NCI-H187 (cell line): Measurements from ENCODE around the gene ASS1.

Experiments used
- DNase-seq, 2 experiments: peaks; one replicate each; lab custom pipeline; 2025; lab: John Stamatoyannopoulos, UW

The ASS1 gene

DNA sequence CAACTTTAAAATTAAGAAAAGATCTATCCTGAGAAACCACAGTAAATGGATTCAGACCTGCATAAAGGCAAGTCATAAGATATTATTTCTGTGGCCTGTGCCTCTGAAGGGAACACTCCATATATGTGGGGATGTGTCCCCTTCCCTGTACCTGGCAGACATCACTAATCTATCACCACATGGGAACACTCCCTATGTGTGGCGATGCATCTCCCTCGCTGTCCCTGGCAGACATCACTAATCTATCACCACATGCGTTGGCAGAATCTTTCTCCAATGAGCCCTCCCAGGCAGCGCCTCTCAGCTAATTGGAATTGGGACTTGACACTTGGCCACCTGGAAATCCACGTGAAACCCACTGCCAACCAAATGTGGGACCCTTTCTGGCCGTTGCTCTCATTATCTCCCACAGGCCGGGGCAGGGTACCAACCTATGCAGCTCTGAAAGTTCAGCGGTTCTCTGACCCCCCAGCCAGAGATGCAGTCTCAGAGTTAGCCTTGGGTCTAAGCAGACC, 25.2 kb upstream of the ASS1 start:
- DNase-seq, result no peak

DNA sequence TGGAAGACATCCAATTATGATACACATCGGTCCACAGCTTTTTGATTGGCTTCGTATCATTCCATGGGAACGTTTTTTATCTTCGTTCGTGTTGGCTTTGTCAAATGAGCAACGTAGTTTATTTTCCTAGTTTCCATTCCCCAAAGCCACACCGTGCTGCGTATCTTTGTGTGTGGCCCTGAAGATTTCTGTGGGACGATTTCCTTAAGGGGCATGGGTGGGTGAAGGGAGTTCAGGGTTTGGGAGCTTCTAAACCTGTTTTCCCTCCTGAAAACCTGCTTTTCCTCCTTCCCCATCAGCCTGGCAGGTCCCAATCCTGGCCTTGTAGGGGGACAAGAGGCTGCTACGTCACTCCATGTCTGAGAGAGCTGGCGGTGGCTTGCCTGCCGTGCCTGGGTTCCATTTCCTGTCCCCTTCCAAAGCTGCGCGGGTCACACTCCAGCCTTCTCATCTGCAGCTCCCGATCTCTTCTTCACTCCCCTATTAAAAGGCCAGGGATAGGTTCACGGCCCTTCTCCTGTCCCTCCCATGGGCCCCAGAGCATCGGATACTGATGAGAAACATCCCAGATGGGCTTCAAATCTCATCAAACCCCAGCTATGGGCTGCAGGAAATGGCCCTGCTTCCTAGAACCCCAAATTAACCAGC, 23.5 kb upstream of the ASS1 start:
- no peak for DNase-seq

DNA sequence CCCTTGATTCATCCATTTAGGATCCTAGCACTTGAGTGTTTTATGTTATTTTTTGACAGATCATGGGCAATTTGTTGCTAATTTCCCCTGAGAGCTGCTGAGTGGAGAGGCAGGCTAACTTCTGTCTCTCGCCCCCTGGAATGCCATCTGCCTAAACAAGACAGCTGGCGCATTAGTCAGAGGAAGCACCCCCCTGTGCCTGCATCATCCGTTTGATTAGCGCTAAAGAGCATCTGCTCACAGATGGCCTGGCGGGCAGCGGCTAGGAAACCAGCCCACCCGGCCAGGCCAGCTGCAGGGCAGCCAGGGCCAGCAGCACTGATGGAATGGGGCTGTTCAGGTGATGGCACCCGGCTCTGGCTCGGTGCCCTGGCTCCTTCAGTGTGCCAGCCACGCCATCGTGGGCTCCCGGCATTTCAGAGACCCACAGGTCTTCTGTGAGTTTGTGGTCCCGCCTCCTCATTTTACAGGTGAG, 22.9 kb upstream of the ASS1 start:
- DNase-seq, result no peak

DNA sequence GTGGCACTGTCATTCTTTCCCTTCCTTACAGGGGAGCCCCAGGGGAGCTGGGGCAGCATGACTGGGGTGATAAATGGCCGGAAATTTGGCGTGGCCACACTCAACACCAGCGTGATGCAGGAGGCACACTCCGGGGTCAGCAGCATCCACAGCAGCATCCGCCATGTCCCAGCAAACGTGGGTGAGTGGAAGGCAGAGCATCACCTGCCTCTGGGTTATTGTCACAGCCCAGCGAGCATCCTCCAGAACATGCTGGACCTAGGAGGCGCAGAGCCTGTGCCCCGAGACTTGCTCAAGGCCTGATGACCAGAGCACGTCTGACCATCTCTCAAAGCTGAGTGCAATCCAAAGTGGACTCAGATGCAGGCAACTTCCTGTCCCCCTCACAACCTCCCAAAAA, 22.2 kb upstream of the ASS1 start:
- no peak for DNase-seq

DNA sequence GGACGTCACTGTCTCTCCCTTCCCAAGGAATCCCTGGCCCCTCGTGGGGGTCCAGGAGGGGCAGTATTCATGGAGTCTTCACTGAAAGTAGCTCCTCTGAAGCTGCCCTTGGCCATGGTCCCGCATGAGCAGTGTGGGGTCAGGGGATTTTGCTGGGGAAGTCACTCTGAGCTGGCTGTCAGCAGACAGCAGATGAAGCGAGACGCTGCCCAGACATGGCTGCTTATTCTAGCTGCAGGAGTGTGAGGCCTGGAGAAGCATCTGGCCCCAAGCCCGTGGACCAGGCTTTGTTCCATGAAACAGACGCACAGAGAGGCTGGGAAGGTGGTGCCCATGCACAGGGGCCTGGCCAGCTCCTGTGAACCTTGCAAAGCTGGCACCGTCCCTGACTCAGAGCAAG, 21.5 kb upstream of the ASS1 start:
- no peak for DNase-seq

DNA sequence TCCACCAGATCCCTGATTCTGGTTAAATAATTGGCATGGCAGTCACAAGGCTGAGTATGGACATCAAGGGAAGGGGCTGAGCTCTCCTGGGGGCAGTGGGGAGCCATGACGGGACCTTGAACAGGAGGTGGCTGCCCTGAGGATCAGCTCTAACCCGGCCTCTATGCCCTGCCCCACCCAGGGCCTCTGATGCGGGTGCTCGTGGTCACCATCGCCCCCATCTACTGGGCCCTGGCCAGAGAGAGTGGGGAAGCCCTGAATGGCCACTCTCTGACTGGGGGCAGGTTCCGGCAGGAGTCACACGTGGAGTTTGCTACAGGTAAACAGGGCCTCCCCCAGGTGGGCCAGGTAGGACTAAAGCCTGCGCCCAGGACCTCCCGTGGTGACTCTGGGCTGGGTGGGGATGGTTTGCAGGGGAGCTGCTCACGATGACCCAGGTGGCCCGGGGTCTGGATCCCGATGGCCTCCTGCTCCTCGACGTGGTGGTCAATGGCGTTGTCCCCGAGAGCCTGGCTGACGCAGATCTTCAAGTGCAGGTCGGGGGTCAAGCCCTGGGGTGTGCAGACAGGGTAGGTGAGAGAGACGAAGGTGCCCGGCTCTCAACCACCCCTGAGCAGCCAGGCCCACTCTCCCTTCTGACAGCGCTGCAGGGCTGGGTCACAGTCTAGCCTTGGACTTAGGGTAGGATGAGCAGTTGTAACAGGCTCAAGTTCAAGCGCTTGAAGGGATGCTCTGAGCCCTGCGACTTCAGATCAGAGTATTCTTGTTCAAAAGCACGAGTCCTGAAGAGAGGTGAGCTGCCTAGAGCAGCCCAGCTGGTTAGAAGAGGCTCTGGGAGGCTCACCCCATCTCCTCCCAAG, 19.9 kb upstream of the ASS1 start:
- DNase-seq, result no peak

DNA sequence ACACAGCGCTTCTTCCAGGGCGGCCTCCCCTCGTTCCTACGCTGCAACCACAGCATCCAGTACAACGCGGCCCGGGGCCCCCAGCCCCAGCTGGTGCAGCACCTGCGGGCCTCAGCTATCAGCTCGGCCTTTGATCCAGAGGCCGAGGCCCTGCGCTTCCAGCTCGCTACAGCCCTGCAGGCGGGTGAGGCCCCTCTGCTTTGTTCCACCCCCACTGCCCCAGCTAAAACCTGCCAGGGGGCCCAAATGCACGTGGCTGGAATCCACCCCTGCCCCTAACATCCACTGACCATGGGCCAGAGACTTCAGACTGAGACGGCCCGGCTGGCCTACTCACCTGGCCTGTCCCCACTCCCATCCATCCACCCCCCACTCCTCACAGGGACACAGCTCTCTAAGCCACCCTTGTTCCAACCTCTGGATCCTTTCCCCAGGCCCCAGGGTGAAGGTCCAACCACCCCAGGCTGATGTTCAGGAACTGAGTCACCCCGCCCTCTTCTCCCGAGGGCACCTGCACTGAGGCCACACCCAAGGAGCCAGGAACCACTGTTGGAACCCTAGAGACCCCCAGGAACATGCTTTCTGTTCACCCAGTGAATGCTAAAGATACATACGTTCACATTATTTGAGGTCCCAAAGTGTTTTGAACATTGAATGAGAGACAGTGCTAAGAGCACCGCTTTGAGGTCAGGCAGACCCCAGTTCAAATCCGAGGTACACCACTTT, 18.9 kb upstream of the ASS1 start:
- no peak for DNase-seq

DNA sequence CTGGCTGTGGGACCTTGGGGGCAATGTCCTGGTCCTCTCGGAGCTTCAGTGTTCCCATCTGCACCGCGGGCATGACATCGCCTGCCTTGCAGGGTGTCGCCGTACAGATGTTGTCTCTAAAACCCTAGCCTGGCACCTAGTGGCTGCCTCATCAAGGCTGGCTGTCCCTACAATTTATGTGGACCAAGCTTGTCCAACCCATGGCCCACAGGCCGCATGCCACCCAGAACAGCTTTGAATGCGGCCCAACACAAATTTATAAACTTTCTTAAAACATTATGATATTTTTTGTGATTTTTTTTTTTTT, 18.3 kb upstream of the ASS1 start:
- DNase-seq, result no peak

DNA sequence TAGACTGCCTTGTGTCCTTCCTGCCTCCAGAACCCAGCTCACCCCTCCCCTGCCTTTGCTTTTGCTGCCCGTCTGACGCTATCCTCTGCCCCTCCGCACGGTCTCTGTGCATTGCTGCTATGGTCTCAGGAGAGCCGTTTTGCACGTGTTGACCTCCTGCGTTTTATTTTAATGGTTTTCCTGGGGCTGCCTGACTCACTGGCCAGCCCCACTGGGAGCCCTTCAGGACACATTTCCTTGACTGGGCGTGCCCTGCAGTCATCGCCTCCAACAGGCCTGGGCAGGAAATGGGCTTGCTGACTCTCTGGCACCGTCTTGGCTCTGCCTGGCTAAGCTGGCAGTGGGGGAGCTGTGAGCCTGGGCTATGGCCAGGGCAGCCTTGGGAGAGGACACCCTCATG, 17.9 kb upstream of the ASS1 start:
- no peak for DNase-seq

DNA sequence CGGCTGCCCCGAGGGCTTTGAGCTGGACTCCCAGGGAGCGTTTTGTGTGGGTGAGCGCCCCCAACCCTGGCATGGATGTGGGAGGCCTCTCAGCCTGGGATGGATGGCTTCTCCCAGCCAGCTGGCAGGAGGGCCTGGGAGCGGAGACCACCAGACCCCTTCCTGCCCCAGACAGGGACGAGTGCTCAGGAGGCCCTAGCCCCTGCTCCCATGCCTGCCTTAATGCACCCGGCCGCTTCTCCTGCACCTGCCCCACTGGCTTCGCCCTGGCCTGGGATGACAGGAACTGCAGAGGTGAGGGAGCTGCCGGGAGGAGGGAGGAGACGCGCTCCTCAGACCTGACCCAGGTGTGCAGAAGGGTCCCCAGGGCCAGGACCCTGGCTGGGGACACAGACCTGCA, 17.4 kb upstream of the ASS1 start:
- DNase-seq, result no peak

DNA sequence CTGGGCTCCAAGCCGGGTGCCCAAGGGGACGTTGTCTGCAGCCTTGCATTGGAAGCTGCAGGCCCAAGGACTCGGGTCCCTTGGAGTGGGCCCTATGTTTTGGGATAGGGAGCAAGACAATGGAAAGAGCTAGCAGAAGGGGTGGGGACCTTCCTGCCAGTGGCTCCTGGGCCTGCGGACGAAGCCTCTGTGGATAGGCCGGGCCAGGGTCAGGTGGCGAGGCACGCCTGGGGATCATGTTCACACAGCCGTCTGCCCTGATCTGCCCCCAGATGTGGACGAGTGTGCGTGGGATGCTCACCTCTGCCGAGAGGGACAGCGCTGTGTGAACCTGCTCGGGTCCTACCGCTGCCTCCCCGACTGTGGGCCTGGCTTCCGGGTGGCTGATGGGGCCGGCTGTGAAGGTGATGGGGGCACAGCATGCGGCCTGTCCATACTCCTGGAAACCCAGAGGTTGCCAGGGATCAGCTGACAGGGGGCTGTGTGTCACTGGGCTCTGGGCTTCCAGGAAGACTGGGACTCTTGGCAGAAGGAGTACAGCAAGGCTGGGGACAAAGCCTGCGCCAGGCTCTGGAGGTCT, 16.6 kb upstream of the ASS1 start:
- DNase-seq, result no peak

DNA sequence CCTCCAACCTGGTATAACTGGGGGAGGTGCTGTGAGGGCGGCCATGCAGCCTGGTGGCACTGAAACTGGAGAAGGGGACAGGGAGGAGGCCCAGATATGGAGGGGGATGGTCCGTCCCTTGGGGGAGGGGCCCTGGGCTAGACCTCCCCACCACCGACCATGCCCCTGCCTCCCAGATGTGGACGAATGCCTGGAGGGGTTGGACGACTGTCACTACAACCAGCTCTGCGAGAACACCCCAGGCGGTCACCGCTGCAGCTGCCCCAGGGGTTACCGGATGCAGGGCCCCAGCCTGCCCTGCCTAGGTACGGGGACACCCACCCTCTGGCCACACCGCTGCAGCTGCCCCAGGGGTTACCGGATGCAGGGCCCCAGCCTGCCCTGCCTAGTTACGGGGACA, 15.4 kb upstream of the ASS1 start:
- DNase-seq, result no peak

DNA sequence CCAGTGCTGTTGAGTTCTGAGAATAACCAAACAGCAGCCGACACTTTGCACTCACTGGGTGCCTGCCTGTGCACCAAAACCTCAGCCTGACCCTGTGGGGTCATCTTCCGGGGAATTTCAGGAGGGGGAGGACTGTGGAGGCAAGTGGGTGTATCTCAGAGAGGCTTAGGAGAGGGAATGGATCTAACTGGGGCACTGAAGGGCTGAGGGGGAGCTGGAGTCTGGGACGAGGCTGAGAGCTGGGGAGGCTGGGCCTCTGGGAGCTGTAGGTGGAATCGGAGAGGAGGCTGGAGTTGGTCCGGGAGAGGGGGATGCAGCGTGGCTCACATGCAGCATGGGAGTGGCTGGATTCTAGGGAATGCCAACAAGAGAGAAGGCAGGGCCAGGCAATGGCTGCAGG, 14.9 kb upstream of the ASS1 start:
- no peak for DNase-seq

DNA sequence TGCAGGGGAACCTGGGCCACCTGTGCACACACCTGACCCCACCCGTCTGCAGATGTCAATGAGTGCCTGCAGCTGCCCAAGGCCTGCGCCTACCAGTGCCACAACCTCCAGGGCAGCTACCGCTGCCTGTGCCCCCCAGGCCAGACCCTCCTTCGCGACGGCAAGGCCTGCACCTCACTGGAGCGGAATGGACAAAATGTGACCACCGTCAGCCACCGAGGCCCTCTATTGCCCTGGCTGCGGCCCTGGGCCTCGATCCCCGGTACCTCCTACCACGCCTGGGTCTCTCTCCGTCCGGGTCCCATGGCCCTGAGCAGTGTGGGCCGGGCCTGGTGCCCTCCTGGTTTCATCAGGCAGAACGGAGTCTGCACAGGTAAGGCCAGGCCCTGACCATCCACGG, 14.5 kb upstream of the ASS1 start:
- no peak for DNase-seq

DNA sequence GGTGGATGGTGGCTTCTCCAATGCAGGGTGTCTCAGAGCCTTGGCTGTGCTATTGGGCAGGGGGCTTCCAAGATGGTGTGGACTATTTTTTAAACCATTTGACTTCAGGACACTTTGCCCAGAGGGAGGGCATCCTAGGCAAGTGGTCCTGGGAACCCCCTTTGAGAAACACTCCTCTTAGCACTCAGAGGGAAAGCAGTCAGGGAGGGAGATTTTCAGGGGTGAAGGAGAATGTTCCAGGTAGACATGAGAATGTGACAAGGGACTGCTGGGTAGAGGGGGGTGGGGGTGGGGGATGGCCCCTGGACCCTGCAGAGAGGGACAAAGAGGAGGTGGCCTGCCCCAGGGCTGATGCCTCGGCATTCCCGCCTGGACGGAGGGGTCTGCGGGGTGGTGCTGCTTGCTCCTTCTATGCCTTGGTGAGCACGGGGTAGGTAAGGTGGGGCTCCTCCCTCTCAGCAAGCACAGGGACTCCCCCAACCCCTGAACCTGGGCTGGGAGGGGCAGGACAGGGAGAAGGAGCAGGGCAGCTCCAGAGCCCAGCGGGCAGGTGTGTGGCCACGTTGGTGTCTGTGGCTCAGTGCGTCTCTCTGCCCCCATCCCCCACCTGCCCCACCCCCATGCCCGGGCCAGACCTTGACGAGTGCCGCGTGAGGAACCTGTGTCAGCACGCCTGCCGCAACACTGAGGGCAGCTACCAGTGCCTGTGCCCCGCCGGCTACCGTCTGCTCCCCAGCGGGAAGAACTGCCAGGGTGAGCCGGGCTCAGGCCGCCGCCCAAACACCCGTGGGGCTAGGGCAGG, 13.8 kb upstream of the ASS1 start:
- DNase-seq, result no peak

DNA sequence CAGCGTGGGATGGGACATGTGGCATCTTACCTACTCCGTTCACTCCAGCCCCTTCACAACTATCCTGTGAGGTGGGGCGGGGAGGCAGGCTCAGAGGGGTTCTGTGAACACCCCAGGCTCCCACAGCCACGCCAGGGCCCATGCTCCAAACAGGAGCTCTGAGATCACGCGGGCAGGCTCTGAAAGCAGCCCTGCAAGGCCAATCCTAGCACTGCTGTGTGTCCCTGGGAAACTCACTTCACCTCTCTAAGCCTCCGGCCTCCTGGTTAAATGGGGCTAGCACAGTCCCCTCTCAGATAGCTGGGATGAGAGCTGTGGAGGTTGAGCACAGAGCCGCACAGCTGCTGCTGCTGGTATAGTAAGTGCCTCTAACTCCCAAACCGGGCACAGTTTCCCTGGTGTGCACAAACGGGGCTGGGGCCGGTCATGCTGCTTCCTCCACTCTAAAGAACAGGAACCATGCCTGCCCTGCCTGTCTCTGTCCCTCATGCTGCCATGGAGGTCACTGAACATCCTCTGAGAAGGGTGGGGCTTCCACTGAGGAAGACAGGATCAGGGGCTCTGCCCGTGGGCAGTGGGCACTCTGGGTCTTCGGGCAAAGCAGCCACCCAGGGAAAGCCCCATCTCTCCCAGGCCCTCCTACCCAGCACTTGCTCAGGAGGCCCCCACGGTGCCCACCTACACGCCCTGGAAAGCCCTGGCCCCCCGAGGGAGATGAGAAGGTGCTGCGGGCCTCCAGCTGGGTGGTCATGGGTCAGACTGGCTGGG, 13.0 kb upstream of the ASS1 start:
- no peak for DNase-seq

DNA sequence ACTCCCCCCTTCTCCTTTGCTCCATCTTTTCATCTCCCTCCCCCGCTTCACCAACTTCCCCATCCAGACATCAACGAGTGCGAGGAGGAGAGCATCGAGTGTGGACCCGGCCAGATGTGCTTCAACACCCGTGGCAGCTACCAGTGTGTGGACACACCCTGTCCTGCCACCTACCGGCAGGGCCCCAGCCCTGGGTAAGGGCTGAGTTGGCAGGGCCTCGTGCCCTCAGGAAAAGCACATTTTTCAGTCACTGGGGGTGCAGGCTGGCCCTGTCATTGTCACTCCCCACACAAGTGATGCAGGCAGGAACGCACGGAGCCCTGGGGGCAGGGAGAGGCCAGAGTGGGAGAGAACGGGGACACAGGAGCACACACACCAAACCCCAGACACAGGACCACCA, 12.4 kb upstream of the ASS1 start:
- no peak for DNase-seq

DNA sequence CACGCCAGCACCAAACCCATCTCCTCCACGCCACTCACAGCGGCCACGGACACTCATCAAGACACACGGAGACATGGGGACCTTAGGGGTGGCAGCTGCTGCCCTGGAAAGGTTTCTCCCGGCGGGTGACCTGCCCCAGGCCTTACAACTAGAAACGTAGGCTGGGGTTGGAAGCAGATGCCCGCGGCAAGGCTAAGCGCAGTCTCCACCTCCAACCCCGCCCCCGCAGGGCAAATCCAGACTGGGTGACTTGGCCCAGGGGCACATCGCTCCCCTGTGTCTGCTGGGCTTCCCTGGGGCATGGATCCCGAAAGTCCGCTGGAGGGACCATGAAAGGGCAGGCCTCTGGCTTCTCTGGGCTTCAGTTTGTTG, 12.0 kb upstream of the ASS1 start:
- DNase-seq, result no peak

DNA sequence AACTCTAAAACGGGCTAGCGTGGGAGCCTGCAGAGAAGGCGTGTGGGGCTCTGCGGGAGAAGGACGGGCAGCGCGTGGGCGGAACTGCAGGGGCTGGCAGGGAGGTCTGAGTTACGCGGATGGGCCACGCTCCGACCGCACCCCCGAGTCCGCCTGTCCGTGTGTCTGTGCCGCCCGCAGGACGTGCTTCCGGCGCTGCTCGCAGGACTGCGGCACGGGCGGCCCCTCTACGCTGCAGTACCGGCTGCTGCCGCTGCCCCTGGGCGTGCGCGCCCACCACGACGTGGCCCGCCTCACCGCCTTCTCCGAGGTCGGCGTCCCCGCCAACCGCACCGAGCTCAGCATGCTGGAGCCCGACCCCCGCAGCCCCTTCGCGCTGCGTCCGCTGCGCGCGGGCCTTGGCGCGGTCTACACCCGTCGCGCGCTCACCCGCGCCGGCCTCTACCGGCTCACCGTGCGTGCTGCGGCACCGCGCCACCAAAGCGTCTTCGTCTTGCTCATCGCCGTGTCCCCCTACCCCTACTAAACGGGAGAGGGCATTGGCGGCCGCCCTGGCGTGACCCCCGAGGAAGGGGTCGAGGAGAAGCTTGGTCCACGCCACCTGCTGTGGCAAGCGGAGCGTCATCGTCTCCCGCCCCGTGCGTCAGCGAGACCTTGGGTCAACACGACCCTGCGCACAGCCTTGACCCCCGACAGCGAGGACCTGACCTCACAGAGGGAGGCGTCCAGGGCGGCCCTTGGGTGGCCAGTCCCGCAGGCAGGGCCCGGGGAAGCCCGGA, 11.4 kb upstream of the ASS1 start:
- DNase-seq, result no peak

DNA sequence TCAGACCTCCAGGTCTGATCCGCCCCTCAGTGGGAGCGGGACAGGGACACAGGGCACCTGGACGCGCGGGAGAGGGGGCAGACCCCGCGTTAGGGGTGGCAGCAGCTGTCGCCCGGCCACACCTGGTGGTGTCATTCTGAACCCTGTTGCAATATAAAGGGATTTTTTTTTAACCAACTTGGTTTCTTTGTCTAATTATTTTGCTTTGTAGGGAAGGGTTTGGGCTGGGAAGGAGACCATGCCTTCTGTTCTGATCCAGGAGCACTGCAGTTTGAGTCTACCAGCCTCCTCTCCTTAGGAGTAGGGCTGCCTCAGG, 10.9 kb upstream of the ASS1 start:
- DNase-seq, result no peak
